Measurements from ENCODE around the gene LRCH1. TPM values are rescaled to one million over a fixed set of nuclear protein-coding genes. Genes with fewer than 3 reads are reported as not detected.
A peak's percentile ranks its signal among the peaks of the same experiment; 100 is the strongest.

LRCH1 gene
- total and polyA plus RNA-seq, 2 experiments from 2014 or later: 3.9 to 9.2 TPM

- TF ChIP-seq CTCF (conservative IDR thresholded peaks at IDR 0.05; ENCODE audit: low read depth in 2 of 2) (no peak), ETS1 (IDR thresholded peaks at IDR 0.05) (no peak), EZH2 (IDR thresholded peaks at IDR 0.05; ENCODE audit: low read depth, unreplicated experiment) (no peak)
These were observed 133.2 kb downstream of the LRCH1 start (continued) for GRCh38 chr13:46686171-46686570.

GRCh38 chr13:46687810-46688209 is 134.8 kb downstream of the LRCH1 start:
- TF ChIP-seq EZH2phosphoT487 (IDR thresholded peaks at IDR 0.05; ENCODE audit: unreplicated experiment): no peak
- no peak for TF ChIP-seq STAT1 (IDR thresholded peaks at IDR 0.05; ENCODE audit: unreplicated experiment)
- TF ChIP-seq EZH2 (IDR thresholded peaks at IDR 0.05; ENCODE audit: low read depth, unreplicated experiment): no peak
- no peak for TF ChIP-seq ETS1 (IDR thresholded peaks at IDR 0.05)
- H3K36me3 ChIP-seq (ENCODE audit: insufficient read depth): no peaks in the 10 kb centered on the region
- H3K79me2 ChIP-seq (replicated peaks; ENCODE audit: insufficient read depth): no peaks in the 10 kb centered on the region
- H3K27ac Mint-ChIP-seq: peak overlapping the region; percentile 79; the same call in 1 of the 2 replicates
- H3K36me3 Mint-ChIP-seq (ENCODE audit: low read depth): no peaks in the 10 kb centered on the region
- H3K27ac ChIP-seq (ENCODE audit: low read depth): no peak overlapping the region
- H3K9me3 Mint-ChIP-seq: no peaks in the 10 kb centered on the region
- peaks cover 55% of the 10 kb centered on the region for H3K4me1 Mint-ChIP-seq
- H3K9me2 ChIP-seq (ENCODE audit: insufficient read depth): no peaks in the 10 kb centered on the region
- H3K4me3 ChIP-seq: no peak overlapping the region
- H3F3A ChIP-seq (replicated peaks; ENCODE audit: low read depth): no peaks in the 10 kb centered on the region
- DNase-seq (ENCODE audit: low spot score): peak; percentile 80
- H2AFZ ChIP-seq: no peak overlapping the region
- no peaks in the 10 kb centered on the region for H4K20me1 ChIP-seq (replicated peaks; ENCODE audit: insufficient read depth)
- H3K4me1 ChIP-seq (ENCODE audit: insufficient read depth): peaks cover 56% of the 10 kb centered on the region
- H3K4me2 ChIP-seq: no peak overlapping the region
- ATAC-seq: peak; percentile 72
- H3K27me3 Mint-ChIP-seq (ENCODE audit: insufficient read depth, low read depth, poor library complexity): peaks cover 3% of the 10 kb centered on the region
- no peak overlapping the region for H3K4me3 Mint-ChIP-seq
- no peaks in the 10 kb centered on the region for H3K27me3 ChIP-seq (ENCODE audit: insufficient read depth)

- H3K4me3 Mint-ChIP-seq: no peak overlapping the region
- Histone ChIP-seq H3K27me3 (ENCODE audit: insufficient read depth) (no peaks in the 10 kb centered on the region), H2AFZ (no peak overlapping the region), H4K20me1 (replicated peaks; ENCODE audit: insufficient read depth) (no peaks in the 10 kb centered on the region), H3K27ac (ENCODE audit: low read depth) (no peak overlapping the region), H3K4me3 (no peak overlapping the region), H3K4me1 (ENCODE audit: insufficient read depth) (peaks cover 56% of the 10 kb centered on the region), H3K36me3 (ENCODE audit: insufficient read depth) (no peaks in the 10 kb centered on the region), H3K4me2 (no peak overlapping the region), H3F3A (replicated peaks; ENCODE audit: low read depth) (no peaks in the 10 kb centered on the region), H3K9me2 (ENCODE audit: insufficient read depth) (no peaks in the 10 kb centered on the region), H3K79me2 (replicated peaks; ENCODE audit: insufficient read depth) (no peaks in the 10 kb centered on the region)
- peaks cover 3% of the 10 kb centered on the region for H3K27me3 Mint-ChIP-seq (ENCODE audit: insufficient read depth, low read depth, poor library complexity)
- no peaks in the 10 kb centered on the region for H3K9me3 Mint-ChIP-seq
- H3K36me3 Mint-ChIP-seq (ENCODE audit: low read depth): peaks cover 3% of the 10 kb centered on the region; the same call in 1 of the 3 replicates
- H3K27ac Mint-ChIP-seq: peak overlapping the region; percentile 79; the same call in 1 of the 2 replicates
- H3K4me1 Mint-ChIP-seq: peaks cover 55% of the 10 kb centered on the region
- DNase-seq (ENCODE audit: low spot score) (no peak), ATAC-seq (no peak)
- TF ChIP-seq CTCF (conservative IDR thresholded peaks at IDR 0.05; ENCODE audit: low read depth in 2 of 2) (no peak), JUNB (IDR thresholded peaks at IDR 0.05; ENCODE audit: unreplicated experiment) (no peak), ZNF114 (CRISPR knock-in tag; IDR thresholded peaks at IDR 0.05) (no peak)
These were observed 135.3 kb downstream of the LRCH1 start for GRCh38 chr13:46688306-46688705.
